ENCODE data around the gene PITX1.

Gene PITX1

GRCh38 chr5:135055396-135055795 is 21.4 kb upstream of the PITX1 start:
- H3K79me1 ChIP-seq (ENCODE audit: low read length): no peaks in the 10 kb centered on the region
- H3K18ac ChIP-seq (ENCODE audit: low read length): no peak overlapping the region
- H2BK5ac ChIP-seq (ENCODE audit: low read length): no peak overlapping the region
- no peak overlapping the region for H3K4me2 ChIP-seq (ENCODE audit: low read length)
- no peak overlapping the region for H2AK5ac ChIP-seq (ENCODE audit: low read length)
- H3K56ac ChIP-seq (ENCODE audit: low read length): no peak overlapping the region
- H2BK15ac ChIP-seq (replicated peaks; ENCODE audit: low read depth): no peak overlapping the region
- DNase-seq: no peak
- no peaks in the 10 kb centered on the region for H3K79me2 ChIP-seq (ENCODE audit: control insufficient read depth, insufficient read depth, low read length)
- H3K9ac ChIP-seq (ENCODE audit: low read length): no peak overlapping the region
- no peaks in the 10 kb centered on the region for H3K4me1 ChIP-seq (ENCODE audit: control insufficient read depth, low read depth, low read length)
- no peak overlapping the region for H3K4ac ChIP-seq (ENCODE audit: low read depth, low read length)
- no CpG with 5 or more reads among the region's 5 CpGs for WGBS (ENCODE audit: extremely low coverage, insufficient coverage, low lambda C conversion rate)
- no peak overlapping the region for H4K5ac ChIP-seq (ENCODE audit: low read length)
- H3K4me3 ChIP-seq (ENCODE audit: low read length): no peak overlapping the region
- no peak overlapping the region for H3K23ac ChIP-seq (ENCODE audit: low read length)
- H3K27ac ChIP-seq (ENCODE audit: low read depth, low read length): no peak overlapping the region
- H4K8ac ChIP-seq (ENCODE audit: low read depth, low read length): no peak overlapping the region
- no peak overlapping the region for H2BK120ac ChIP-seq (ENCODE audit: low read depth, low read length)
- peaks cover 10% of the 10 kb centered on the region for H3K27me3 ChIP-seq (ENCODE audit: insufficient read depth, low read length, poor library complexity)
- H3K36me3 ChIP-seq (ENCODE audit: control insufficient read depth, insufficient read depth, low read length): no peaks in the 10 kb centered on the region

DNA sequence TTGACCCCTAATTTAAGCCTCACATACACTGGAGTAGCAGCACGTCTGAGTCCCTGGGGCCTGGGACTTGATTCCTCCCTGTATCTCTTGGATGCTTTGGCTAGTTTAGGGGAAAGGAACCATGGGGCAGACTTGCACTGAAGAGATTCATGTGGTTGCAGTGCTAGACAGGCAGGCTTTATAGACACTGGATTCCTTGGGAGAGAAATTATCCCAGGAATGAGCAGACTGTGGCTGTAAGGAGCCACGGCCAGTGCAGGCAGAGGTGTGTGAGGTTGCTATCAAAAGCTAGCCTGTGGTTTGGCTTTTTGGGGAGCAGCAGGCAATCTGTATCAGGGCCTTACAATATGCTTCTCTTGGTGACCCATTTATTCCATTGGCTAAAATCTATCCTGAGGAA is 20.5 kb upstream of the PITX1 start:
- Histone ChIP-seq H3K27me3 (ENCODE audit: insufficient read depth, low read length, poor library complexity) (peaks cover 14% of the 10 kb centered on the region), H2AK5ac (ENCODE audit: low read length) (no peak overlapping the region)
- no CpG with 5 or more reads among the region's 2 CpGs for WGBS (ENCODE audit: extremely low coverage, insufficient coverage, low lambda C conversion rate)

GRCh38 chr5:135053989-135054388 is 20.0 kb upstream of the PITX1 start:
- Histone ChIP-seq H3K27me3 (ENCODE audit: insufficient read depth, low read length, poor library complexity) (peaks cover 16% of the 10 kb centered on the region), H3K4ac (ENCODE audit: low read depth, low read length) (no peak overlapping the region), H2BK15ac (replicated peaks; ENCODE audit: low read depth) (no peak overlapping the region)

More for the DNA sequence above, 20.5 kb upstream of the PITX1 start:
- Histone ChIP-seq H3K79me1 (ENCODE audit: low read length) (no peaks in the 10 kb centered on the region), H3K4me1 (ENCODE audit: control insufficient read depth, low read depth, low read length) (no peaks in the 10 kb centered on the region), H3K27ac (ENCODE audit: low read depth, low read length) (no peak overlapping the region), H4K8ac (ENCODE audit: low read depth, low read length) (no peak overlapping the region), H3K9ac (ENCODE audit: low read length) (no peak overlapping the region), H3K79me2 (ENCODE audit: control insufficient read depth, insufficient read depth, low read length) (no peaks in the 10 kb centered on the region), H4K5ac (ENCODE audit: low read length) (no peak overlapping the region), H3K36me3 (ENCODE audit: control insufficient read depth, insufficient read depth, low read length) (no peaks in the 10 kb centered on the region), H3K4me2 (ENCODE audit: low read length) (no peak overlapping the region), H3K23ac (ENCODE audit: low read length) (no peak overlapping the region), H2BK120ac (ENCODE audit: low read depth, low read length) (no peak overlapping the region), H3K4me3 (ENCODE audit: low read length) (no peak overlapping the region), H2BK15ac (replicated peaks; ENCODE audit: low read depth) (no peak overlapping the region), H3K56ac (ENCODE audit: low read length) (no peak overlapping the region), H3K18ac (ENCODE audit: low read length) (no peak overlapping the region), H2BK5ac (ENCODE audit: low read length) (no peak overlapping the region), H3K4ac (ENCODE audit: low read depth, low read length) (no peak overlapping the region)
- DNase-seq: no peak

DNA sequence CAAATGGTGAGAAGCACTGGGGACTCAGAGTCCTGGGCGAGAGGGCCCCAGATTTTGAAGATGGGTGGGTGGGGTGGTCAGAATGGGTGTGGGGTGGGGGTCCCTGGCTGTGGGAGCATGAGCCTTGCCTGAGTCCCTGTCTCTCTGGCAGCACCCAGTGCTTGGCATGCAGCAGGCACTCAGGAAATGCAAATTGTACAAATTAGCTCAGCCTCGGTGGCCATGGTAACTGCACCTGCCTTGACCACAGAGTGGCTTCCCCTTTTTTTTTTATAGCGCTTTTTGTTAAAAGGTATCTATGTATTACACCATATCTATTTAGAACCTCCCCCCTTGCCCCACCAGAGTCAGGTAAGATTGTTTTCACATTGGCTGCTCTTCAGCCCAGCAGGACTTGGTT is 19.2 kb upstream of the PITX1 start:
- H4K5ac ChIP-seq (ENCODE audit: low read length): no peak overlapping the region
- no CpG with 5 or more reads among the region's 3 CpGs for WGBS (ENCODE audit: extremely low coverage, insufficient coverage, low lambda C conversion rate)
- H3K36me3 ChIP-seq (ENCODE audit: control insufficient read depth, insufficient read depth, low read length): no peaks in the 10 kb centered on the region
- no peaks in the 10 kb centered on the region for H3K79me2 ChIP-seq (ENCODE audit: control insufficient read depth, insufficient read depth, low read length)
- no peak overlapping the region for H2BK5ac ChIP-seq (ENCODE audit: low read length)
- H3K79me1 ChIP-seq (ENCODE audit: low read length): no peaks in the 10 kb centered on the region
- no peak overlapping the region for H3K27ac ChIP-seq (ENCODE audit: low read depth, low read length)
- H3K23ac ChIP-seq (ENCODE audit: low read length): no peak overlapping the region
- no peaks in the 10 kb centered on the region for H3K4me1 ChIP-seq (ENCODE audit: control insufficient read depth, low read depth, low read length)
- H3K4me3 ChIP-seq (ENCODE audit: low read length): no peak overlapping the region
- no peak overlapping the region for H3K9ac ChIP-seq (ENCODE audit: low read length)
- H3K27me3 ChIP-seq (ENCODE audit: insufficient read depth, low read length, poor library complexity): peaks cover 16% of the 10 kb centered on the region
- H3K4me2 ChIP-seq (ENCODE audit: low read length): no peak overlapping the region
- no peak overlapping the region for H2AK5ac ChIP-seq (ENCODE audit: low read length)
- no peak overlapping the region for H3K4ac ChIP-seq (ENCODE audit: low read depth, low read length)
- H2BK15ac ChIP-seq (replicated peaks; ENCODE audit: low read depth): no peak overlapping the region
- H4K8ac ChIP-seq (ENCODE audit: low read depth, low read length): no peak overlapping the region
- no peak overlapping the region for H2BK120ac ChIP-seq (ENCODE audit: low read depth, low read length)
- H3K56ac ChIP-seq (ENCODE audit: low read length): no peak overlapping the region
- no peak for DNase-seq
- H3K18ac ChIP-seq (ENCODE audit: low read length): no peak overlapping the region

More at GRCh38 chr5:135053989-135054388, 20.0 kb upstream of the PITX1 start:
- Histone ChIP-seq H3K79me2 (ENCODE audit: control insufficient read depth, insufficient read depth, low read length) (no peaks in the 10 kb centered on the region), H2AK5ac (ENCODE audit: low read length) (no peak overlapping the region), H3K4me3 (ENCODE audit: low read length) (no peak overlapping the region), H2BK5ac (ENCODE audit: low read length) (no peak overlapping the region), H4K5ac (ENCODE audit: low read length) (no peak overlapping the region), H3K4me2 (ENCODE audit: low read length) (no peak overlapping the region), H3K79me1 (ENCODE audit: low read length) (no peaks in the 10 kb centered on the region), H3K27ac (ENCODE audit: low read depth, low read length) (no peak overlapping the region), H3K56ac (ENCODE audit: low read length) (no peak overlapping the region), H4K8ac (ENCODE audit: low read depth, low read length) (no peak overlapping the region), H3K9ac (ENCODE audit: low read length) (no peak overlapping the region), H3K18ac (ENCODE audit: low read length) (no peak overlapping the region), H2BK120ac (ENCODE audit: low read depth, low read length) (no peak overlapping the region), H3K23ac (ENCODE audit: low read length) (no peak overlapping the region), H3K4me1 (ENCODE audit: control insufficient read depth, low read depth, low read length) (no peaks in the 10 kb centered on the region), H3K36me3 (ENCODE audit: control insufficient read depth, insufficient read depth, low read length) (no peaks in the 10 kb centered on the region)
- WGBS (ENCODE audit: extremely low coverage, insufficient coverage, low lambda C conversion rate): no CpG with 5 or more reads among the region's 8 CpGs
- DNase-seq: no peak

GRCh38 chr5:135052511-135053145 is 18.6 kb upstream of the PITX1 start:
- Histone ChIP-seq H3K27me3 (ENCODE audit: insufficient read depth, low read length, poor library complexity) (peaks cover 16% of the 10 kb centered on the region), H3K79me1 (ENCODE audit: low read length) (no peaks in the 10 kb centered on the region), H2AK5ac (ENCODE audit: low read length) (no peak overlapping the region), H3K23ac (ENCODE audit: low read length) (no peak overlapping the region), H3K79me2 (ENCODE audit: control insufficient read depth, insufficient read depth, low read length) (no peaks in the 10 kb centered on the region), H3K18ac (ENCODE audit: low read length) (no peak overlapping the region), H3K4ac (ENCODE audit: low read depth, low read length) (no peak overlapping the region), H3K4me1 (ENCODE audit: control insufficient read depth, low read depth, low read length) (no peaks in the 10 kb centered on the region), H3K4me2 (ENCODE audit: low read length) (no peak overlapping the region), H3K56ac (ENCODE audit: low read length) (no peak overlapping the region), H3K9ac (ENCODE audit: low read length) (no peak overlapping the region), H3K36me3 (ENCODE audit: control insufficient read depth, insufficient read depth, low read length) (no peaks in the 10 kb centered on the region), H2BK120ac (ENCODE audit: low read depth, low read length) (no peak overlapping the region), H4K5ac (ENCODE audit: low read length) (no peak overlapping the region), H3K4me3 (ENCODE audit: low read length) (no peak overlapping the region), H2BK15ac (replicated peaks; ENCODE audit: low read depth) (no peak overlapping the region), H3K27ac (ENCODE audit: low read depth, low read length) (no peak overlapping the region), H2BK5ac (ENCODE audit: low read length) (no peak overlapping the region), H4K8ac (ENCODE audit: low read depth, low read length) (no peak overlapping the region)
- WGBS (ENCODE audit: extremely low coverage, insufficient coverage, low lambda C conversion rate): no CpG with 5 or more reads among the region's 6 CpGs
- no peak for DNase-seq

- Histone ChIP-seq H2BK5ac (ENCODE audit: low read length) (no peak overlapping the region), H4K8ac (ENCODE audit: low read depth, low read length) (no peak overlapping the region), H3K79me2 (ENCODE audit: control insufficient read depth, insufficient read depth, low read length) (no peaks in the 10 kb centered on the region), H2AK5ac (ENCODE audit: low read length) (no peak overlapping the region), H3K23ac (ENCODE audit: low read length) (no peak overlapping the region), H3K27me3 (ENCODE audit: insufficient read depth, low read length, poor library complexity) (peaks cover 16% of the 10 kb centered on the region), H3K56ac (ENCODE audit: low read length) (no peak overlapping the region), H2BK15ac (replicated peaks; ENCODE audit: low read depth) (no peak overlapping the region), H3K4ac (ENCODE audit: low read depth, low read length) (no peak overlapping the region), H3K4me2 (ENCODE audit: low read length) (no peak overlapping the region), H3K27ac (ENCODE audit: low read depth, low read length) (no peak overlapping the region), H3K36me3 (ENCODE audit: control insufficient read depth, insufficient read depth, low read length) (no peaks in the 10 kb centered on the region), H3K79me1 (ENCODE audit: low read length) (no peaks in the 10 kb centered on the region), H3K18ac (ENCODE audit: low read length) (no peak overlapping the region), H3K9ac (ENCODE audit: low read length) (no peak overlapping the region), H3K4me1 (ENCODE audit: control insufficient read depth, low read depth, low read length) (peaks cover 2% of the 10 kb centered on the region), H4K5ac (ENCODE audit: low read length) (no peak overlapping the region), H3K4me3 (ENCODE audit: low read length) (no peak overlapping the region), H2BK120ac (ENCODE audit: low read depth, low read length) (no peak overlapping the region)
- no CpG with 5 or more reads among the region's 11 CpGs for WGBS (ENCODE audit: extremely low coverage, insufficient coverage, low lambda C conversion rate)
- no peak for DNase-seq
Measured at GRCh38 chr5:135051872-135052271, 17.8 kb upstream of the PITX1 start.
